ENCODE results near the gene BBX.

GRCh38 chr3:107621465-107621864 lies 98.7 kb downstream of the BBX start:
- TF ChIP-seq POLR2A (IDR thresholded peaks at IDR 0.05; ENCODE audit: low read length) (no peak), GATA1 (IDR thresholded peaks at IDR 0.05; ENCODE audit: low read depth, low read length) (no peak)
